ENCODE results near the gene FBXL3.
"Not testable (repeated sequence)": the region's sequence is repeated elsewhere in the genome, so short reads cannot be mapped to it uniquely, and the experiment has no call there.

Gene FBXL3

GRCh38 chr13:77016888-77017623 lies 9.9 kb downstream of the FBXL3 start:
- TF ChIP-seq, protein P1, sequence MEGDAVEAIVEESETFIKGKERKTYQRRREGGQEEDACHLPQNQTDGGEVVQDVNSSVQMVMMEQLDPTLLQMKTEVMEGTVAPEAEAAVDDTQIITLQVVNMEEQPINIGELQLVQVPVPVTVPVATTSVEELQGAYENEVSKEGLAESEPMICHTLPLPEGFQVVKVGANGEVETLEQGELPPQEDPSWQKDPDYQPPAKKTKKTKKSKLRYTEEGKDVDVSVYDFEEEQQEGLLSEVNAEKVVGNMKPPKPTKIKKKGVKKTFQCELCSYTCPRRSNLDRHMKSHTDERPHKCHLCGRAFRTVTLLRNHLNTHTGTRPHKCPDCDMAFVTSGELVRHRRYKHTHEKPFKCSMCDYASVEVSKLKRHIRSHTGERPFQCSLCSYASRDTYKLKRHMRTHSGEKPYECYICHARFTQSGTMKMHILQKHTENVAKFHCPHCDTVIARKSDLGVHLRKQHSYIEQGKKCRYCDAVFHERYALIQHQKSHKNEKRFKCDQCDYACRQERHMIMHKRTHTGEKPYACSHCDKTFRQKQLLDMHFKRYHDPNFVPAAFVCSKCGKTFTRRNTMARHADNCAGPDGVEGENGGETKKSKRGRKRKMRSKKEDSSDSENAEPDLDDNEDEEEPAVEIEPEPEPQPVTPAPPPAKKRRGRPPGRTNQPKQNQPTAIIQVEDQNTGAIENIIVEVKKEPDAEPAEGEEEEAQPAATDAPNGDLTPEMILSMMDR (IDR thresholded peaks at IDR 0.05; ENCODE audit: control insufficient read depth, insufficient read depth, low read depth, low read length, missing control alignments): no peak
- H3K4me3 ChIP-seq (ENCODE audit: control insufficient read depth, low read depth, low read length): no peak overlapping the region
- no peak for DNase-seq (ENCODE audit: low read depth)

GRCh38 chr13:77016251-77016812 lies 10.6 kb downstream of the FBXL3 start:
- TF ChIP-seq, protein P1 (IDR thresholded peaks at IDR 0.05; ENCODE audit: control insufficient read depth, insufficient read depth, low read depth, low read length, missing control alignments): no peak
- DNase-seq (ENCODE audit: low read depth): no peak
- no peak overlapping the region for H3K4me3 ChIP-seq (ENCODE audit: control insufficient read depth, low read depth, low read length)

- DNase-seq (ENCODE audit: low read depth): no peak
- no peak overlapping the region for H3K4me3 ChIP-seq (ENCODE audit: control insufficient read depth, low read depth, low read length)
- TF ChIP-seq, protein P1 (IDR thresholded peaks at IDR 0.05; ENCODE audit: control insufficient read depth, insufficient read depth, low read depth, low read length, missing control alignments): no peak
These were observed 11.9 kb downstream of the FBXL3 start for GRCh38 chr13:77014906-77015685.

DNA sequence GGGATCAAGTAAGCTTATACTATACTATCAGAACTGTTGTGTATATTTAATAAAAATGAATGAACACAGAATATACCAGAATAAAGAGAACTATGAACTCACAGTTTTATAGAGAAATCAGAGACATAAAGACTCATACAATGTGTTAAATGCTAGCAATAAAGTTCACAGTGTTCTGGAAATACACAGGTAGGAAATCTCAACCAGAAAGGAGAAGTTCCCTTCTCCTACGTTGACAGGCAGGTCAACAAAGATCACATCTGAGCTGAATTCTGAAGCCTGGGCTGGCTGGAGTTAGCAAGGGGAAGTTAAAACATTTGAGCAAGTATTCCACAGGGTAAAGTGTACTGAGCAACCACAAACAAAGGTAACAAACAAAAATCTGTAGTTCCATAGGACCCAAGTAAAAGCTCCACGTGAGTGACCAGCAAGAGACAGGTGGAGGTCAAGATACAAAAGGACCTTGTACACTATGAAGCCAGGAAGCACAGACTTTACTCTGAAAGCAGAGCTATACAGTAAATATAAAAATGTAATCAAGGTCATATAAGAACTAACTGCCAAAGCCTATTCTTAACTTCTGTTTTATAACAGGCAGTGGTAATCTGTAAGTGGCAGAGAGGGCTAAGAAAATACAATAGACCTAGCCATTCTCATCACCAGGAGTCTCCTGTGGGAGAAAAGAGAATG lies 13.0 kb downstream of the FBXL3 start:
- DNase-seq (ENCODE audit: low read depth): no peak
- TF ChIP-seq, protein P1 (IDR thresholded peaks at IDR 0.05; ENCODE audit: control insufficient read depth, insufficient read depth, low read depth, low read length, missing control alignments): no peak
- H3K4me3 ChIP-seq (ENCODE audit: control insufficient read depth, low read depth, low read length): no peak overlapping the region

GRCh38 chr13:77009719-77010118 lies 17.2 kb downstream of the FBXL3 start:
- not testable (repeated sequence) for H3K4me3 ChIP-seq (ENCODE audit: control insufficient read depth, low read depth, low read length); DNase-seq (ENCODE audit: low read depth)

- no peak overlapping the region for H3K4me3 ChIP-seq (ENCODE audit: control insufficient read depth, low read depth, low read length)
- TF ChIP-seq, protein P1 (IDR thresholded peaks at IDR 0.05; ENCODE audit: control insufficient read depth, insufficient read depth, low read depth, low read length, missing control alignments): no peak
- no peak for DNase-seq (ENCODE audit: low read depth)
These were observed 17.9 kb downstream of the FBXL3 start for GRCh38 chr13:77009011-77009410.

DNA sequence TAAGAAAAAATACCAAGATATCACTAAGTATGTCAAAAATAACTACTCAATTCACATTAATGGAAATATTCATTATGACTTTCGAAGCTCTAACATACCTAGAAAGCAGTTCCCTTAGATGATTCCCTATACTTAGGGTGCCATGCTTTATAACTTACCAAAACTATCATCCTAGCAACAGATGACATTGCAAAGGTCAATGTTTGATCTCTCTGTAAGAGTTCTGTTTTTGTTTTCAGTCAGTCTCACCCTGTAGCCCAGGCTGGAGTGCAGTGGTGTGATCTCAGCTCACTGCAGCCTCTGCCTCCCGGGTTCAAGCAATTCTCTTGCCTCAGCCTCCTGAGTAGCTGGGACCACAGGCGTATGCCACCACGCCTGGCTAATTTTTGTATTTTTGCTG lies 18.6 kb downstream of the FBXL3 start:
- not testable (repeated sequence) for H3K4me3 ChIP-seq (ENCODE audit: control insufficient read depth, low read depth, low read length); DNase-seq (ENCODE audit: low read depth)

All from AG09309 (cell line).